T-cell (primary cell): ENCODE results near the gene DNAH11. TPM values are rescaled to one million over a fixed set of nuclear protein-coding genes. Genes with fewer than 3 reads are reported as not detected.

Experiments used
- ATAC-seq, 4 experiments: fragments of 200-7000 bp in 3 of 4; fragments of 150-1000 bp in 1 of 4; cut with Tn5 transposase; replicated peaks in 1 of 4; 1 replicate in 3 of 4; 2 replicates in 1 of 4; pipeline ENCODE4 v1.10.0; 2021; ENCODE audit warnings: moderate library complexity in 3 of 4, mild to moderate bottlenecking in 2 of 4, moderate number of reproducible peaks in 1 of 4
- CTCF ChIA-PET, 2 donors: fragments of 300-600 bp; sonication (Branson Sonifier 250); formaldehyde crosslinking; loops; one replicate each; lab custom pipeline; 2022; ENCODE audit warnings: antibody characterized with exemption in 2 of 2; lab: Charles Lee
- POLR2A ChIA-PET, 2 donors: fragments of 300-600 bp; sonication (Branson Sonifier 250); formaldehyde crosslinking; loops; one replicate each; lab custom pipeline; 2022; ENCODE audit warnings: antibody characterized with exemption in 2 of 2; lab: Charles Lee
- DNase-seq, 35 experiments: peaks; one replicate each; pipeline versions ENCODE4 v3.0.0 to v3.0.0-alpha.2; 2013 to 2023
- H3K27ac ChIP-seq: one replicate; pipeline ENCODE4 v1.5.1; 2013; ENCODE audit warnings: low read length
- H3K27me3 ChIP-seq, 2 experiments: replicated peaks in 1 of 2; 1 replicate in 1 of 2; 2 replicates in 1 of 2; pipeline versions ENCODE4 v1.6.1 to v1.7.0; 2013; ENCODE audit warnings: low read length in 1 of 2, mixed read lengths in 1 of 2; ENCODE audit not compliant: control insufficient read depth in 2 of 2, insufficient read depth in 2 of 2; ENCODE audit errors: extremely low read depth in 1 of 2
- H3K36me3 ChIP-seq, 2 donors: 1 replicate in 1 of 2; 2 replicates in 1 of 2; pipeline versions ENCODE4 v1.6.1 to v1.7.0; 2013; ENCODE audit warnings: low read length in 1 of 2; ENCODE audit not compliant: control insufficient read depth in 2 of 2, insufficient read depth in 1 of 2; ENCODE audit errors: extremely low read depth in 1 of 2
- H3K4me1 ChIP-seq, 2 experiments: 1 replicate in 1 of 2; 2 replicates in 1 of 2; pipeline versions ENCODE4 v1.6.1 to v1.7.0; 2013; ENCODE audit warnings: low read length in 2 of 2, mixed read lengths in 1 of 2; ENCODE audit not compliant: insufficient read depth in 2 of 2, control insufficient read depth in 1 of 2; ENCODE audit errors: extremely low read depth in 1 of 2
- H3K4me3 ChIP-seq, 2 donors: 1 replicate in 1 of 2; 2 replicates in 1 of 2; pipeline versions ENCODE4 v1.5.1 to v1.7.0; 2013; ENCODE audit warnings: mild to moderate bottlenecking in 2 of 2, low read length in 1 of 2, moderate library complexity in 1 of 2; ENCODE audit not compliant: control insufficient read depth in 1 of 2; ENCODE audit errors: extremely low read depth in 1 of 2
- H3K9me3 ChIP-seq: 2 replicates; pipeline ENCODE4 v1.7.0; 2013
- H3K27ac Mint-ChIP-seq, 2 donors: one replicate each; pipeline ENCODE4 v1.8.0; 2020 to 2021; ENCODE audit warnings: mild to moderate bottlenecking in 2 of 2, mixed read lengths in 2 of 2
- H3K27me3 Mint-ChIP-seq, 2 donors: one replicate each; pipeline ENCODE4 v1.8.0; 2021 to 2022; ENCODE audit warnings: mixed read lengths in 2 of 2
- H3K36me3 Mint-ChIP-seq: one replicate; pipeline ENCODE4 v1.8.0; 2021; ENCODE audit warnings: mixed read lengths
- H3K4me1 Mint-ChIP-seq, 3 donors: one replicate each; pipeline ENCODE4 v1.8.0; 2020 to 2022; ENCODE audit warnings: mixed read lengths in 3 of 3, mild to moderate bottlenecking in 1 of 3
- H3K4me3 Mint-ChIP-seq, 3 donors: one replicate each; pipeline ENCODE4 v1.8.0; 2020 to 2022; ENCODE audit warnings: mild to moderate bottlenecking in 3 of 3, mixed read lengths in 3 of 3, moderate library complexity in 3 of 3
- H3K9me3 Mint-ChIP-seq, 3 donors: one replicate each; pipeline ENCODE4 v1.8.0; 2020 to 2022; ENCODE audit warnings: mixed read lengths in 3 of 3
- WGBS: methylation state at CpG from one replicate; pipeline ENCODE4 v1.1.5; 2013; ENCODE audit warnings: missing lambda C conversion rate; ENCODE audit not compliant: insufficient coverage; 5-methylcytosine and 5-hydroxymethylcytosine counted together
- total RNA-seq, 35 experiments: library from RNA in 6 of 35; stranded (reverse) in 6 of 35; fragments of 120-200 nt in 1 of 35; gene quantifications; one replicate each; pipeline versions ENCODE4 v1.2.1 to v1.2.4 and lab custom pipeline; 2013 to 2026

DNAH11 gene
- total RNA-seq, 5 donors from 2014 or later (not counting 1 experiment from before 2014, with no cell fraction given), result 0.06 to 0.83 (median 0.35) TPM

GRCh38 chr7:21746949-21747348 lies 204.1 kb downstream of the DNAH11 start:
- no peaks in the 10 kb centered on the region for H3K36me3 Mint-ChIP-seq
- no peaks in the 10 kb centered on the region for H3K9me3 ChIP-seq
- H3K36me3 ChIP-seq, result no peaks in the 10 kb centered on the region
- H3K4me1 Mint-ChIP-seq, result no peaks in the 10 kb centered on the region
- H3K27ac ChIP-seq, result no peak overlapping the region
- H3K27me3 Mint-ChIP-seq, result no peaks in the 10 kb centered on the region
- no peak overlapping the region for H3K4me3 ChIP-seq
- ATAC-seq, result no peak
- POLR2A ChIA-PET, result no interaction called here
- no CpG with 5 or more reads among the region's 1 CpG for WGBS
- no peaks in the 10 kb centered on the region for H3K9me3 Mint-ChIP-seq
- CTCF ChIA-PET, result interaction anchor here in 1 of 2 donors (0.6 kb wide), 1 partner anchor 1031 kb away, joined by 3 read pairs; no protein-coding TSS in a partner anchor
- no peaks in the 10 kb centered on the region for H3K27me3 ChIP-seq
- no peak overlapping the region for H3K4me3 Mint-ChIP-seq
- no peaks in the 10 kb centered on the region for H3K4me1 ChIP-seq
- H3K27ac Mint-ChIP-seq, result no peak overlapping the region
- no peak for DNase-seq

DNA sequence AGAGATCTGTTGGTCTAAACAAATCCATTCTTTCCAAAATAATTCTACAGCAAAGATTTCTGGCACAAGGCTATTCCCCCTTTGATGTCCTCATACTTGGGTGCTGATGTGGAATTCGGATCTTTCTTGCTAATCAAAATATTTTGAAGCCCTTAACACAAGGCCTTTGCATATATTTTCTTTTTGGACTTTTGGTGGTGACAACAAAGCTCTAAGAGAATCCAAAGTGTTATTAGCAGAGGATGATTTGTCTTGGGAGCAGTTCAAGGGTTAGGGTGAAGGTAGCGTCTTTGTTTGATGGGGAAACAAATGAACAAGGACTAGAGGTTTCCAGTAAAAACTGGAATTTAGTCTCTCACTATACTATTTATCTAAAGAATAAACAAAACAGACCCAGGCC lies 205.0 kb downstream of the DNAH11 start:
- no peak overlapping the region for H3K4me3 ChIP-seq
- no CpG with 5 or more reads among the region's 2 CpGs for WGBS
- ATAC-seq (no peak), DNase-seq (no peak)
- Mint-ChIP-seq H3K27ac (no peak overlapping the region), H3K4me3 (no peak overlapping the region), H3K9me3 (no peaks in the 10 kb centered on the region), H3K4me1 (no peaks in the 10 kb centered on the region), H3K36me3 (no peaks in the 10 kb centered on the region), H3K27me3 (no peaks in the 10 kb centered on the region)
- no peaks in the 10 kb centered on the region for H3K36me3 ChIP-seq
- no peak overlapping the region for H3K27ac ChIP-seq
- no peaks in the 10 kb centered on the region for H3K27me3 ChIP-seq
- no peaks in the 10 kb centered on the region for H3K4me1 ChIP-seq
- ChIA-PET POLR2A (interaction anchor here in 1 of 2 donors (0.6 kb wide), 1 partner anchor 916 kb away, joined by 3 read pairs; no protein-coding TSS in a partner anchor), CTCF (no interaction called here)
- H3K9me3 ChIP-seq, result no peaks in the 10 kb centered on the region

DNA sequence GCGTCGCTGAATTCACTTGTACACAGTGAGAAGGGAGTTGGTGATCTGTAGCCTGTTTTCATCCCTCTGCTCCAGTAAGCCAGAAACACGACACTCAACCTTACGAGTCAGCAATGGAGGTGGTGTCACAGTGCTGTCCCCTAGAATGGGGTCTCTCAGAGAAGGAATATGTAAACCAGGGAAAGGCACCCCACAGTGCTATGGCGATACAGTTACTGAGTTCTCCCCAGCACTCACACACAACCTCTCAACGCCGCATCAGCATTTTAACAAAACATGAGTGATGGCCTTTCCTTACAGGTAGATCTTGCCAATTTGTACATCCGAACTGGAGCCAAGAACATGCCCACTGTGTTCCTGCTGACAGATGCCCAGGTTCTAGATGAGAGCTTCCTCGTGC lies 206.5 kb downstream of the DNAH11 start:
- Mint-ChIP-seq H3K9me3 (no peaks in the 10 kb centered on the region), H3K27ac (no peak overlapping the region), H3K4me1 (no peaks in the 10 kb centered on the region), H3K27me3 (no peaks in the 10 kb centered on the region), H3K4me3 (no peak overlapping the region), H3K36me3 (no peaks in the 10 kb centered on the region)
- H3K4me1 ChIP-seq, result no peaks in the 10 kb centered on the region
- no peaks in the 10 kb centered on the region for H3K36me3 ChIP-seq
- no peaks in the 10 kb centered on the region for H3K9me3 ChIP-seq
- WGBS, result 91% methylated on average over 6 of the region's 9 CpGs
- ChIA-PET POLR2A (no interaction called here), CTCF (no interaction called here)
- H3K4me3 ChIP-seq, result no peak overlapping the region
- ATAC-seq (no peak), DNase-seq (no peak)
- H3K27ac ChIP-seq, result no peak overlapping the region
- no peaks in the 10 kb centered on the region for H3K27me3 ChIP-seq

DNA sequence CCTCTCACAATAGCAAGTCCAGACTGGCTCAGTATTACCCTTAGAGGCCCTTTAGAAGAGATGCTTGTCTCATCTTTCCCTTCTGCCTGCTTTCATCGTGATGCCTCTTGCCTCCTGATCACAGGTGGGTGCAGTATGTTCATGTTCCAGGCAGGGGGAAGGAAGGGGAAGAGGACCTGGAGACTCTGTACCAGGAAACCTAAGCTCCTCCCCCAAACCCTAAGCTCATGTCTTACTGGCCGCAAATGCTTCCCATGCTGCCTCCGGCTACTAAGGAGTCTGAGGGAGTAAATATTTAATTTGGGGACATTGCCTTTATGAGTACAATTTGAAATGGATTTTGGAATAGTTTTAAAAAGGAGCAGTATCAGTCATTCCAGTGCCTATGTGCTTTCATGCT lies 210.2 kb downstream of the DNAH11 start:
- H3K9me3 Mint-ChIP-seq, result no peaks in the 10 kb centered on the region
- no peaks in the 10 kb centered on the region for H3K36me3 Mint-ChIP-seq
- H3K4me1 Mint-ChIP-seq, result no peaks in the 10 kb centered on the region
- H3K27me3 ChIP-seq, result no peaks in the 10 kb centered on the region
- H3K27me3 Mint-ChIP-seq, result no peaks in the 10 kb centered on the region
- H3K4me3 Mint-ChIP-seq, result no peak overlapping the region
- no peak for ATAC-seq
- no peak overlapping the region for H3K27ac ChIP-seq
- H3K9me3 ChIP-seq, result no peaks in the 10 kb centered on the region
- no CpG with 5 or more reads among the region's 3 CpGs for WGBS
- no peak overlapping the region for H3K27ac Mint-ChIP-seq
- no peaks in the 10 kb centered on the region for H3K4me1 ChIP-seq
- no peak overlapping the region for H3K4me3 ChIP-seq
- no peaks in the 10 kb centered on the region for H3K36me3 ChIP-seq
- ChIA-PET CTCF (no interaction called here), POLR2A (interaction anchor here in 1 of 2 donors (0.6 kb wide), 1 partner anchor 265 kb away, joined by 4 read pairs; no protein-coding TSS in a partner anchor)
- no peak for DNase-seq

- H3K27me3 Mint-ChIP-seq, result peaks cover 4 to 6% of the 10 kb centered on the region in 2 donors
- Histone ChIP-seq H3K9me3 (no peaks in the 10 kb centered on the region), H3K27me3 (no peaks in the 10 kb centered on the region), H3K27ac (no peak overlapping the region), H3K4me1 (no peaks in the 10 kb centered on the region), H3K36me3 (no peaks in the 10 kb centered on the region), H3K4me3 (no peak overlapping the region)
- no peak overlapping the region for H3K4me3 Mint-ChIP-seq
- POLR2A ChIA-PET, result no interaction called here
- no peaks in the 10 kb centered on the region for H3K4me1 Mint-ChIP-seq
- ATAC-seq (no peak), DNase-seq (no peak)
- H3K27ac Mint-ChIP-seq, result no peak overlapping the region
- CTCF ChIA-PET, result no interaction called here
- 60% methylated on average over 3 of the region's 3 CpGs for WGBS
- H3K36me3 Mint-ChIP-seq, result no peaks in the 10 kb centered on the region
- no peaks in the 10 kb centered on the region for H3K9me3 Mint-ChIP-seq
Observed at GRCh38 chr7:21754963-21755362, 212.1 kb downstream of the DNAH11 start.

DNA sequence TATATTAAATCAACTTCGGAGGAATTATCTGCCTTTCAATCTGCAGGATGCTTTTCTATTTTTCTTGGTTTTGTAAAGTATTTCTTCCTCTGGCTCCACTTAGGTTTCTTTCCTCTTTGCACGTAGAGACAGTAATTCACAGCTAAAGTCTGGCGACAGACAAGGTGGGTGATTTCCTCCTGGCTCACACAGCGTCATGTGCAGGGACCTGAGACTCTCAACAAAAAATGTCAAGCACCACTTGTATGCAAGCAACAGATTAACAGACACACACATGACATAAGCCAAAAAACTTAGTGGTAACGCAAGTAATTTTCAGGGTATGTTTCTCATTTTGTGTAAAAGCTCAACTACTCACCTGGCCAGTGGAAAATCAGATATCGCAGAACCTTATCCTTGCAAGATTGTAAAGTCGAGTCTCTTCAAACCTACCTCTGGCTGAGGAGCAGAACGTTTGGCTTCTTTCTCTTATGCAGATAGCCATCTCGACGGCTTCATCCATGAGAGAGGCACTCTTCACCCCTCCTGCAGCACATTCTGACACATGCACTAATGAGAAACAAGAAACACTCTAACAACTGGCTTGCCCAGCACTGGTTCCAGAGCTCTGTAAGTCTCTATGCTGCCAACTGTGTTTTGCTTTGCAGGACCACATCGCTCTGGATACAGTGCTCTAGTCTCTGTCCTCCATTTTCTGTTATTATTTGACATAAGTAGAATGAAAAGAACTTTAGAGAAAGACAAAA lies 214.9 kb downstream of the DNAH11 start:
- H3K4me1 ChIP-seq, result no peaks in the 10 kb centered on the region
- no peaks in the 10 kb centered on the region for H3K27me3 ChIP-seq
- ChIA-PET CTCF (no interaction called here), POLR2A (no interaction called here)
- 83% methylated on average over 6 of the region's 11 CpGs for WGBS
- Mint-ChIP-seq H3K4me3 (no peak overlapping the region), H3K36me3 (no peaks in the 10 kb centered on the region), H3K9me3 (no peaks in the 10 kb centered on the region), H3K4me1 (no peaks in the 10 kb centered on the region), H3K27ac (no peak overlapping the region), H3K27me3 (peaks cover 4 to 8% of the 10 kb centered on the region in 2 donors)
- no peak for ATAC-seq
- no peak for DNase-seq
- H3K9me3 ChIP-seq, result no peaks in the 10 kb centered on the region
- no peak overlapping the region for H3K27ac ChIP-seq
- H3K36me3 ChIP-seq, result no peaks in the 10 kb centered on the region
- H3K4me3 ChIP-seq, result no peak overlapping the region
